GM21390 (cell line): ENCODE measurements around the gene TMED9.
"Not testable (repeated sequence)": the region's sequence is repeated elsewhere in the genome, so short reads cannot be mapped to it uniquely, and the experiment has no call there.

Source experiments
- ATAC-seq: cut with Tn5 transposase; IDR thresholded peaks from one replicate; pipeline ENCODE4 v1.9.1; 2021; ENCODE audit not compliant: unreplicated experiment

The TMED9 gene

DNA sequence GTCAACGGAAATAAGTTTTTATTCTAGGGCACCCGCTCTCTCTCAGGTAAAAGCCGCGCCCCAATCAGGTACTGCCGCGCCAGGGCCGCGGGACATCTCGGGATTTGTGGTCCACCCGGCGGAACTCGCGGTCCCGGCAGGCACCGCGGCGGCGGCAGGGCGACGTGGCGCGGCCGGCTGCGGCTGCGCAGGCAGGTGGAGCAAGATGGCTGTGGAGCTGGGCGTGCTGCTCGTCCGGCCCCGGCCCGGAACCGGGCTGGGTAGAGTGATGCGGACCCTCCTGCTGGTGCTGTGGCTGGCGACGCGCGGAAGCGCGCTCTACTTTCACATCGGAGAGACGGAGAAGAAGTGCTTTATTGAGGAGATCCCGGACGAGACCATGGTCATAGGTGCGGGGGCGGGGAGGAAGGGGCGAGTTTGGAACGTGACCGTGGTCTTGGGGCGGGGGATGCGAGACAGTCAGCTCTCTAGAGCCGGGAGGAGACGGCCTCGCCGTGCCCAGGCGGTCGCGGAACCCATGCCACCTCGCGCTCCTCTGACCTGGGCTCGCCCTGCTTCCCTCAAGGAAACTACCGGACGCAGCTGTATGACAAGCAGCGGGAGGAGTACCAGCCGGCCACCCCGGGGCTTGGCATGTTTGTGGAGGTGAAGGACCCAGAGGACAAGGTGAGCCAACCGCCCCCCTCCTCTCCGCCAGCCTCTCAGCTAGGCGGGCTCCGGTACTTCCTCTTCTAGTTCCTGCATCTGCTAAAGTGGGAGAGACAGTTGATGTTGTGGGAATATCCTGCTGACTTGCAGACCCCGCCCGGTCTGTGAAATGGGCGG lies at the start of gene TMED9:
TMED9 (plus strand) TSS at position 194 of the 825 bp plus-strand sequence; CDS start at position 206, 12 bp downstream.
- peak; percentile 94 for ATAC-seq

- ATAC-seq = no peak
Observed at GRCh38 chr5:177542816-177543465, 49.1 kb upstream of the TMED9 start.

DNA sequence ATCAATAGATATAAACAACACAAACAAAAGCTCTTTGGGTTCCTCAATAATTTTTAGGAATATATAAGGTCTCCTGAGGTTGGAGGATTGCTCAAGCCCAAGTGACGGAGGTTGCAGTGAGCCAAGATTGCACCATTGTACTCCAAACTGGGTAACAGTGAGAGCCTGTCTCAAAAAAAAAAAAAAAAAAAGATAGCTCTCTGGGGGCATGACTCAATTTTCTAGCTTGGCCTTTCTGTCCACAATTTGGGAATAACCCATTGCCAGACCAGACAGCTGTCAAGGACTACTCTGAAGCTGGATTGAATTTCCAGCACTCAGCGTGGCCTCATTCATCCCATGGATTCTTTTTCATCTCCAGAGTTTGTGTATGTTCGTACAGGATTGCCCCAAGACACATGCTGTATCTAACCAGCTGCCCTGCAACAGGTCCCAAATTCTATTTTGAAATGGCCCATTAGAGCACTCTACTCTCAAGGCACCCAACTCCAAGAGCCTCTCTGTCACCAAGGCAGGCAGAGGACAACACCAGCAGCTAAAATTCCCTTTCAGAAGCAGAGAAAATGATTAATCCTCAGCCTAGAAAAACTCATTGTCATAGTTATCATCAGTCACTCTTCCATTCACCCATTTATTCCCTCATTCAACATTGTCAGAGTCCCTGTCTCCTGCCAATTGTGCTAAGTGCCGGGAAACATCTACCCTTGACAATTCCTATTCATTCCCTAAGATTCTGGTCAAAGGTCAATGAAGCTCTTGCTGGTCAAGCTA lies 46.3 kb upstream of the TMED9 start:
- no peak for ATAC-seq

DNA sequence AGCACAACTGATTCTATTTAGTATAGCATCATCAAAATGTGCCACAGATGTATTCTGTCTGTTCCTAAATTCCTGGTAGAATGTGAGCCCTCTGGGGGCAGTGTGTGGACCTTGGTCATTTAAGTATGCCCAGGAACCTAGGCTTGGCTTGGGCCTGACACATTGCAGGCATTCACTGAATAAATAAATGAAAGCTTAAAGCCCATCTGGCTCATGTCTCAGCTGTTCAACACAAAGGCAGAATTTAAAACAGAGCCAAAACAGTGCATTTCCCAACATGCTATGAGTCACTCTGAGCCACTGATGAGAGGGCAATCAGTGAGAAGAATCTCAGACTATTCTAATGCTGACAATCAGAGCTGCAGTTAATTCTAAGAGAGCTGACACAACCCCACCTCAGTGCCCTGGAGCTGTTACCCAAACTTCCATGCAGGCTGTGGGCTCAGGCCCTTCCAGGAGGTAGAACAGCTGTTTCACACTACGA lies 45.7 kb upstream of the TMED9 start:
- ATAC-seq = no peak

DNA sequence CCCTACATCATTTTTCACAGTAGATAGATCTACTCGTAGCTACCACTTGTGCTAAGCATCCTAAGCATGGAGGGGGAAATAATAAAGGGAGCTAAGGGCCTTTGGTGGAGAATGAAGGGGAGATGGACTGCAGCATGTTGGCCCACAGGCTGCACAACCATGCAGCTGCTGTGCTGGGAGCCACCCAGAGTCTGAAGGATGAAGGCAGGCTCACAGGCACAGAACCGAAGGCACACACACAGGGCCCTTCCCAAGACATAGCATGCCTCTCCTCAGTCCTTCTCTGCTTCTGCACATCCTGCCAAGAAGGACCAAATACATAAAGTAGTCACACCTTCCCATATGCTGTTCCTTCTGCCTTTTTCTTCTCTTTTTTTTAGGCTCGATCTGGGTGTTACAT lies 44.3 kb upstream of the TMED9 start:
- no peak for ATAC-seq

DNA sequence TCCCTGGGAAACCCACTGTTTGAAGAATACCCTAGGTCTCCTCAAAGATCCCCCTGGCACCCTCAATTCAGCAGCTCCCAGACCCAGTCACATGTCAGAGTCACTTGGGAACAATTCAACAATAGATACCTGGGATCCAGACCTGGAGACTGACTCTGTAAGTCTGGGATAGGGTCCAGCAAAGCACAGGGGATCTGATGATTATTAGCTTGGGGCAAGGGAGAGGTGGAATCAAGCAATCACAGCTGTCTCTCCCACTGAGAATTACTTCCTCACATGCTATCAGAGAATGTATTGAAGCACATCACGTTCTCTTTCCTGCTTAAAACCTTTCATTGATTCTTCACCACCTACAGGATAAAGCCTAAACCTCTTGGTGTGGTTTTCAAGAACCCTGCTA lies 43.5 kb upstream of the TMED9 start:
- no peak for ATAC-seq

DNA sequence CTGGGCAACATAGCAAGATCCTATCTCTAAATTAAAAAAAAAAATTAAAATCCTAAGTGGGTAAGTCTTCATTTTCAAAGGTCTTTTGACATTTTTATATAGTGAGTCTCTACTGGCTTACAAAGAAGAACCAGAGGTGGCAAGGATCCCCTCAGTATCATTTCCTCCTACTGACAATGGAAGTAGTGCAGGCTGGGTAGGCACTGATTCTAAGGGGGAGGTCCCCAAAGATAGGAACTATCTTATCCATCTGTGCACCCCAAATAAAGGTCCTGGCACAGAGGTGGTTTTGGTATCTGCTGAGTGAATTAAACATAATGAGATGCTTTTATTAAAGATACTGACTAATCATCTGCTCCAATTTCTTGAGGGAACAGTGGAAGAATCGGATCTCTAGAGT lies 41.9 kb upstream of the TMED9 start:
- no peak for ATAC-seq

GRCh38 chr5:177552839-177553455 lies 39.1 kb upstream of the TMED9 start:
- ATAC-seq = no peak

- ATAC-seq = peak; percentile 40
Observed at GRCh38 chr5:177553671-177554429, 38.2 kb upstream of the TMED9 start.

- ATAC-seq = peak; percentile 84
Observed at GRCh38 chr5:177554474-177555111, 37.4 kb upstream of the TMED9 start, which contains the start of gene FAM193B. FAM193B (minus strand) TSS chr5:177554563; CDS start chr5:177554458, 105 bp downstream.

- ATAC-seq = no peak
Observed at GRCh38 chr5:177555228-177555627, 36.8 kb upstream of the TMED9 start.

DNA sequence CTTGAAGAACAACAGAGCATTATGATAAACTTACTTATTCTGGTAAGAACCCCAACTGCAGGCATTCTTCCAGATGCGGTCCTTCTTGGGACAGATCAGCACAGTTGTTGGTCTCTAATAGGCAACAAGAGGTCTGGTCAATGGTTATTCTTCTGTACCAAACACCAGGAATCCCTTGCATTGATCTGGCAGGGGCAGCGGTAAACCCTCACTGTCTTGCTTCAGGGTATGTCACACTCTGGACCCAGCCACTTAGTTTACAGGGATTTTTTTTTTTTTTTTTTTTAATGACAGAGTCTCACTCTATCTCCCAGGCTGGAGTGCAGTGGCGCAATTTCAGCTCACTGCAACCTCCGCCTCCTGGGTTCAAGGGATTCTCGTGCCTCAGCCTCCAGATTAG lies 36.3 kb upstream of the TMED9 start:
- no peak for ATAC-seq

- no peak for ATAC-seq
Observed at GRCh38 chr5:177557041-177557647, 34.9 kb upstream of the TMED9 start.

- no peak for ATAC-seq
Observed at GRCh38 chr5:177557796-177558195, 34.2 kb upstream of the TMED9 start.

- not testable (repeated sequence) for ATAC-seq
Observed at GRCh38 chr5:177559446-177559941, 32.5 kb upstream of the TMED9 start.

- ATAC-seq = no peak
Observed at GRCh38 chr5:177565046-177565445, 27.0 kb upstream of the TMED9 start.

DNA sequence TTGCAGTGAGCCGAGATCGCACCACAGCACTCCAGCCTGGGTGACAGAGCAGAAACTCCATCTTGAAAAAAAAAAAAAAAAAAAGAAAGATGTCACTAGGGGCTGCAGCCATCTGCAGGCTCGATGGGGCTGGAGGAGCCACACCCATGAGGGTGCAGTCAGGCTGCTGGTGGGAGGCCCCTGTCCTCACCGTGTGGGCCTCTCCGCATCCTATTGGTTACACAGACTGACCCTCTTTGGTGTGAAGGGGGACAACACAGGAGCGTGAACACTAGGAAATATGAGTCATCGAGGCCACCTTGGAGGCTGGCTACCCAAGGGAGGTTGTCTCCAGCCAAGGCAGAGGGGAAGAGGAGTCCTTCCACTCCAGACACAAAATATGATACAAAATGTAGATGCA lies 23.7 kb upstream of the TMED9 start:
- ATAC-seq = no peak

DNA sequence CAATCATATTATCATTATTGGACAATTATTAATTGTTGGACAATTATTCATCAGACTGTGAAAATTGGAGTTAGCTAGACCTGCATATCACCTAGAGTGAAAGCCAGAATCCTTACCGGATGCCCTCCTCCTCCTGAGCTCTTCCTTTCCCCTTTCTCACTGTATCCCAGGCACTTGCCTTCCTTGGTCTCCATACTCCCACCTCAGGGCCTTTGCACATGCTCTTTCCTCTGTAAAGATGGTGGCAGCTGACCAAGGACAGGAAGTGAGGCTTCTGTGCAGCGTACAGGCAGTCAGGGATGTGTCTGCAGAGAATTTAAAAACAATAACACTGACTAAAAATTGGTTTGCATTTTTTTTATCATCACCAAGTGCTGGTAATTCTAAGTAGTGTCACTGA lies 22.1 kb upstream of the TMED9 start:
- ATAC-seq = no peak

DNA sequence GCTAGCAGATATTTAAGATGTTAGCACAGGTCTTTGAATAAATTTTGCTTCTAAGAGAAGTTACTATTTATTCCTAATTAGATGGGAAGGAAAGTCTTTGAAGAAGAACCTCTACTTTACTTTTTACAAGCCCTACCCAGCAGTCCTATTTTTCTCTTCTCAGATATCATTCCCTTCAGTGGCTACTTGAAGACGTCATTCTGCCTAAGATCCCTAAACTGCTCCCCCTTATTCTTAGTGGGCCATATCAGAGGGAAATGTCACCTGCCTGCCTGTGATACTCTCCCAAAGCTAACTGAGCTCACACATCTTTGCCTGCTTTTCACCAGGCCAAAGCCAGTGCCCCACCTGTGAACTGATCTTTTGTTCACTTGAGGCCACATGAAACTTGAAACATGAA lies 16.5 kb upstream of the TMED9 start:
- no peak for ATAC-seq
